Endometrial microvascular endothelial cells (primary cell): ENCODE results near the gene KIF1A. TPM values are rescaled to one million over a fixed set of nuclear protein-coding genes. Genes with fewer than 3 reads are reported as not detected.
"Not testable (repeated sequence)": the region's sequence is repeated elsewhere in the genome, so short reads cannot be mapped to it uniquely, and the experiment has no call there.

ENCODE experiments used
- in situ Hi-C: cut with HindIII; loops from 2 replicates; pipeline ENCODE4 v1.10.0; 2017; ENCODE audit warnings: low sequenced_read_pairs, low pct_unique_long_range_greater_than_20kb; ENCODE audit errors: inconsistent ontology term
- total RNA-seq: library from RNA; depleted of rRNA; stranded (reverse); fragments of >200 nt; gene quantifications from one replicate; pipeline ENCODE4 v1.2.3, GENCODE V29; 2015; ENCODE audit errors: inconsistent ontology term

Gene KIF1A
- total RNA-seq, 1 donor from 2014 or later: not detected

GRCh38 chr2:240683329-240683979 is 136.6 kb downstream of the KIF1A start:
- in situ Hi-C loops: not testable (repeated sequence)

GRCh38 chr2:240682431-240683224 is 137.4 kb downstream of the KIF1A start, which contains the start of gene AQP12B:
TSS of gene AQP12B (minus strand) at chr2:240682885. CDS start at chr2:240682837, 48 bp downstream.
- in situ Hi-C loops: not testable (repeated sequence)

- in situ Hi-C loops: not testable (repeated sequence)
Observed at GRCh38 chr2:240680185-240680584, 139.8 kb downstream of the KIF1A start.

- in situ Hi-C loops: not testable (repeated sequence)
Observed at GRCh38 chr2:240678909-240679308, 141.1 kb downstream of the KIF1A start.

- in situ Hi-C loops: not testable (repeated sequence)
Observed at GRCh38 chr2:240678043-240678442, 142.0 kb downstream of the KIF1A start.

- in situ Hi-C loops: not testable (repeated sequence)
Observed at GRCh38 chr2:240675345-240675744, 144.7 kb downstream of the KIF1A start.

- in situ Hi-C loops: not testable (repeated sequence)
Observed at GRCh38 chr2:240674461-240675184, 145.4 kb downstream of the KIF1A start.

- in situ Hi-C loops: no loop called here
Observed at GRCh38 chr2:240672701-240673190, 147.3 kb downstream of the KIF1A start.

GRCh38 chr2:240672076-240672700 is 147.8 kb downstream of the KIF1A start:
- in situ Hi-C loops: no loop called here

GRCh38 chr2:240670950-240671349 is 149.1 kb downstream of the KIF1A start:
- in situ Hi-C loops: no loop called here

GRCh38 chr2:240670402-240670801 is 149.6 kb downstream of the KIF1A start:
- in situ Hi-C loops: no loop called here

GRCh38 chr2:240664622-240665021 is 155.4 kb downstream of the KIF1A start:
- in situ Hi-C loops: no loop called here

Other genes starting within 250 kb of the KIF1A start
- 19.8 TPM for gene CAPN10, start 233.5 kb downstream of the KIF1A start, total RNA-seq
- gene GPR35, start 194.7 kb downstream of the KIF1A start, total RNA-seq: 0.46 TPM
- not detected for gene AQP12B, start 137.3 kb downstream of the KIF1A start, total RNA-seq
- gene AQP12A, start 128.4 kb downstream of the KIF1A start, total RNA-seq: not detected
- not detected for gene AGXT, start 48.6 kb upstream of the KIF1A start, total RNA-seq
- gene MAB21L4, start 75.9 kb upstream of the KIF1A start, total RNA-seq: not detected
- gene CROCC2, start 86.1 kb upstream of the KIF1A start, total RNA-seq: not detected
- gene SNED1, start 178.4 kb upstream of the KIF1A start, total RNA-seq: 15.0 TPM